Adrenal gland (tissue), 12 donors: ENCODE measurements around the gene DNAJB1. TPM values are rescaled to one million over a fixed set of nuclear protein-coding genes. Genes with fewer than 3 reads are reported as not detected.
"Not testable (repeated sequence)": the region's sequence is repeated elsewhere in the genome, so short reads cannot be mapped to it uniquely, and the experiment has no call there.

Experiments used
- DNase-seq, 7 donors: peaks; one replicate each; pipeline ENCODE4 v3.0.0-alpha.2; 2019 to 2020
- H3K27ac ChIP-seq, 5 donors: fragments of 200-600 bp; sonication (generic) in 4 of 5; 1 replicate in 3 of 5; 2 replicates in 2 of 5; pipeline versions ENCODE4 v1.5.1 to v1.8.0; 2016 to 2020; ENCODE audit warnings: mild to moderate bottlenecking in 1 of 5
- H3K27me3 ChIP-seq: fragments of 200-600 bp; 2 replicates; pipeline ENCODE4 v1.8.0; 2021
- H3K36me3 ChIP-seq, 2 donors: fragments of 200-600 bp; replicated peaks in 1 of 2; 1 replicate in 1 of 2; 2 replicates in 1 of 2; pipeline versions ENCODE4 v1.5.1 to v1.8.0; 2018 to 2022
- H3K4me1 ChIP-seq, 2 donors: fragments of 200-600 bp; replicated peaks in 1 of 2; 1 replicate in 1 of 2; 2 replicates in 1 of 2; pipeline versions ENCODE4 v1.5.1 to v1.8.0; 2018 to 2021
- H3K4me3 ChIP-seq, 4 donors: fragments of 200-600 bp; sonication (generic) in 3 of 4; one replicate each; pipeline ENCODE4 v1.5.1; 2016 to 2018
- H3K9me3 ChIP-seq, 3 donors: fragments of 200-600 bp; sonication (generic) in 1 of 3; replicated peaks in 1 of 3; 1 replicate in 2 of 3; 2 replicates in 1 of 3; pipeline versions ENCODE4 v1.5.1 to v1.8.0; 2016 to 2021
- POLR2A ChIP-seq, 2 donors: fragments of 450-650 bp; IDR thresholded peaks; one replicate each; pipeline ENCODE4 v1.6.1; 2017; ENCODE audit warnings: antibody characterized with exemption in 2 of 2, mild to moderate bottlenecking in 2 of 2, moderate library complexity in 1 of 2
- WGBS, 4 donors: extraction: QIAGEN DNeasy Blood & Tissue Kit in 2 of 4; methylation state at CpG; one replicate each; pipeline versions ENCODE4 v1.1.5 to v1.1.7; 2013 to 2017; 5-methylcytosine and 5-hydroxymethylcytosine counted together
- intact Hi-C, 2 donors: fragments of 100-400 bp; cut with DNase I; formaldehyde crosslinking; loops; one replicate each; pipeline versions ENCODE4 v1.14.1 to v1.15.0; 2022 to 2023
- polyA plus RNA-seq, 3 donors: library from polyadenylated mRNA; stranded (reverse); fragments of 200-250 nt in 2 of 3; fragments of 350-450 nt in 1 of 3; fragmentation: Illumina TruSeq in 1 of 3; extraction: RNeasy Lipid Tissue Mini Kit (QIAGEN cat#74804) in 1 of 3; gene quantifications; one replicate each; pipeline ENCODE4 v1.2.3, GENCODE V29; 2013 to 2014
- total RNA-seq, 9 donors: library from RNA; depleted of rRNA in 4 of 9; stranded (reverse); fragments of >200 nt in 4 of 9; fragments of 120-200 nt in 1 of 9; fragmentation: NEBNext Ultra II Directional in 1 of 9; extraction: Animal tissue kit (Norgen Biotek cat#: 25700) in 1 of 9; gene quantifications; one replicate each; pipeline versions ENCODE4 v1.1.0 to v1.2.4, GENCODE V29; 2013 to 2023
- TF ChIP-seq, protein P1 (sequence below), 6 experiments: fragments of 450-650 bp in 4 of 6; fragments of 200-600 bp in 2 of 6; sonication (generic) in 1 of 6; IDR thresholded peaks; 1 replicate in 5 of 6; 2 replicates in 1 of 6; pipeline versions ENCODE4 v1.5.1 to v1.8.0; 2016 to 2021; ENCODE audit warnings: antibody characterized with exemption in 6 of 6, mild to moderate bottlenecking in 2 of 6, moderate library complexity in 1 of 6
- donor health status: healthy with polysubstance abuse.
- donor health status: Bipolar disorder and iron deficiency.
- donor health status: DM: yes; HTN: yes; CAD: no.
- donor health status: DM: no; HTN: no; CAD: no.
- donor health status: DM: no; HTN: no; CAD: no.
- donor health status: DM: yes; HTN: yes; CAD: no.

DNAJB1 gene
- total and polyA plus RNA-seq, 12 donors, result 42.5 to 273 (median 123) TPM

DNA sequence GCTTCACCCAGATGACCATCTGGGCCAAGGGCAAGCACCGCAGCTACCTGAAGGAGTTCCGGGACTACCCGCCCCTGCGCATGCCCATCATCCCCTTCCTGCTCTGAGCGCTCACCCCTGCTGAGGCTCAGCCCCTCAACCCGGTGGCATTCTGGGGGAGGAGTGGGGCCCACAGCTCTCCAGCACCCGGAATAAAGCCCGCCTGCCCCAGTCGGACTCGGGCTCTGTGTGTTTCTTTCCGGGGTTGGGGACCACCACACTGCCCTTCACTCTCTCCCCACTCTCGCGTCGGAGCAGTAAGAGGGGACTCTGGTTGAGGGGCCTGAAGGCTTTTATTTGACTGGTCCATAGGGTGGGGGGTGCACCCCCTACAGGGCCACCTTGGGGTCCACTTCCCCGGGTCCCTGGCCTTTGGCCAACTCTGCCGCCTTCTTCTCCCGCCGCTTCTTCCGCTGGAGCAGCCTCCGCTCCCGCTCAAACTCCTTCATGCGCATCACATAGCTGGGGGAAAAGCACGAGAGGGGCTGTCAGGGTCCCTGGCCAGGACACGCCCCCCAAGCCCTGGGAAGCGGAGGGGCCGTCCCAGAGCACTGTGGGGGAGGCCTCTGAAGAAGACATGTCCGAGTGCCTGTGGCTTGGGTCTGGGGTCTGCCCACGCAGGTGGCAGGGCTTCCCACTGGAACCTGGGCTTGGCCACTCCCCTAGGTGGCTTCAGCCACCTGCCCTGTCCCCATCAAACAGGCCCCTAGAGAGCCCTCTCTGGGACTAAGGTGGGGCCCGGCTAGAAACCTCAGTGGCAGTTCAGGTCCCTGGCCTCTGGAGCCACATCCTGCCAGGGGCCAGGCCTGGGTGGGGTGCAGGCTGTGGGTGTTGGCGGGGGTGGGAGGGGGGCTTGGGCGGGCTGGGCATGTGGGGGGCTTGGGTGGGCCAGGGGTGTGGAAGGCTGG, 47.8 kb upstream of the DNAJB1 start:
- Histone ChIP-seq H3K4me3 (no peak overlapping the region), H3K36me3 (peaks cover 0 to 17% of the 10 kb centered on the region in 2 donors), H3K9me3 (no peaks in the 10 kb centered on the region), H3K27ac (no peak overlapping the region), H3K4me1 (peaks cover 12 to 28% of the 10 kb centered on the region in 2 donors), H3K27me3 (no peaks in the 10 kb centered on the region)
- DNase-seq, result no peak
- TF ChIP-seq POLR2A (IDR thresholded peaks at IDR 0.05), result no peak
- TF ChIP-seq, protein P1, sequence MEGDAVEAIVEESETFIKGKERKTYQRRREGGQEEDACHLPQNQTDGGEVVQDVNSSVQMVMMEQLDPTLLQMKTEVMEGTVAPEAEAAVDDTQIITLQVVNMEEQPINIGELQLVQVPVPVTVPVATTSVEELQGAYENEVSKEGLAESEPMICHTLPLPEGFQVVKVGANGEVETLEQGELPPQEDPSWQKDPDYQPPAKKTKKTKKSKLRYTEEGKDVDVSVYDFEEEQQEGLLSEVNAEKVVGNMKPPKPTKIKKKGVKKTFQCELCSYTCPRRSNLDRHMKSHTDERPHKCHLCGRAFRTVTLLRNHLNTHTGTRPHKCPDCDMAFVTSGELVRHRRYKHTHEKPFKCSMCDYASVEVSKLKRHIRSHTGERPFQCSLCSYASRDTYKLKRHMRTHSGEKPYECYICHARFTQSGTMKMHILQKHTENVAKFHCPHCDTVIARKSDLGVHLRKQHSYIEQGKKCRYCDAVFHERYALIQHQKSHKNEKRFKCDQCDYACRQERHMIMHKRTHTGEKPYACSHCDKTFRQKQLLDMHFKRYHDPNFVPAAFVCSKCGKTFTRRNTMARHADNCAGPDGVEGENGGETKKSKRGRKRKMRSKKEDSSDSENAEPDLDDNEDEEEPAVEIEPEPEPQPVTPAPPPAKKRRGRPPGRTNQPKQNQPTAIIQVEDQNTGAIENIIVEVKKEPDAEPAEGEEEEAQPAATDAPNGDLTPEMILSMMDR (IDR thresholded peaks at IDR 0.05), result no peak
- intact Hi-C loops, result loop anchor here in 1 of 2 donors (10.0 kb wide), 1 partner anchor 119 kb away; no protein-coding TSS in a partner anchor
- WGBS, 4 donors, result 86 to 91% (median 87%) methylated on average over 16 to 28 of the region's 31 CpGs

DNA sequence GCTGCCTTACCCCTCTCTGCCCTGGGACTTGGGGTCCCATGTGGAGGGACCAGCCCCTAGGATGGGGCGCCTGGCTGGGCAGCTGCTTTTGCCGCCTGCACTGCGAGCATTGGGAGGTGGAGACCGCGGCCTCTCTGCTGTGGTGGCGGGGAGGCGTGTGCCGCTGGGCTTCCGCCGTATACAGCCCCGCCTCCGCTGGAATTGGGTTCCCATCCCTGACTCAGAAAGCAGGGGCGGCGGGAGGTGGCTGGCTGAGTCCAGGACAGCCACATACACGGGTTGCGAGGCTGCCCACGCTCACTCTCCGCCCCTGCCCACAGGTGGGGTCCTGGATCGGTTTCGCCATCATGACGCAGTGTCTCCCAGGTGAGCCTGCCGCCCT, 47.1 kb upstream of the DNAJB1 start:
- peaks cover 14 to 28% of the 10 kb centered on the region in 2 donors for H3K4me1 ChIP-seq
- 87 to 100% (median 96%) methylated on average over 4 to 22 of the region's 22 CpGs for WGBS, 4 donors
- no peak overlapping the region for H3K27ac ChIP-seq
- no peak for TF ChIP-seq POLR2A (IDR thresholded peaks at IDR 0.05)
- TF ChIP-seq, protein P1 (IDR thresholded peaks at IDR 0.05), result no peak
- no peaks in the 10 kb centered on the region for H3K9me3 ChIP-seq
- no peak overlapping the region for H3K4me3 ChIP-seq
- H3K36me3 ChIP-seq, result peaks cover 0 to 17% of the 10 kb centered on the region in 2 donors
- intact Hi-C loops, result loop anchor here in 1 of 2 donors (10.0 kb wide), 1 partner anchor 120 kb away; no protein-coding TSS in a partner anchor
- no peaks in the 10 kb centered on the region for H3K27me3 ChIP-seq
- no peak for DNase-seq

DNA sequence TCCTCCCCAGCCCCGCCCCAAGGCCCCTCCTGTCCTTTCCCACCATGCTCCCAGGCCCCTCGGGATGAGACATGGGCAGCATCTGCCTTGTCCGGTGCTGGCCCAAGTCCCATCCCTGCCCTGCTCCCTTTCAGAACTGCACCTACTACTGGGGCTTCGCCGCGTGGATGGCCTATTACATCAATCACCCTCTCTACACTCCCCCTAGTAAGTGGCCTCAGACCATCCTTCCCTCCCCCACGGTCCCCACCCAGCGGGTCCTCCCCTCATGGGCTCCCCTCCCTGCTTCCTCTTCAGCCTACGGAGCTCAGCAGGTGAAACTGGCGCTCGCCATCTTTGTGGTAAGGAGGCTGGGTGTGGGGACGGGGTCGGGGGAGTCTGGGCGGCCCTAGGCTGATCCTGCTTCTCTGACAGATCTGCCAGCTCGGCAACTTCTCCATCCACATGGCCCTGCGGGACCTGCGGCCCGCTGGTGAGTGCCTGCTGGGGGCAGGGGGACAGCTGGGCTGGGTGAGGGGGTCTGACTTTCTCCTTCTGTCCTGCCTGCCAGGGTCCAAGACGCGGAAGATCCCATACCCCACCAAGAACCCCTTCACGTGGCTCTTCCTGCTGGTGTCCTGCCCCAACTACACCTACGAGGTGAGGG, 46.6 kb upstream of the DNAJB1 start:
- Histone ChIP-seq H3K4me1 (peaks cover 19 to 30% of the 10 kb centered on the region in 2 donors), H3K27ac (peak overlapping the region in 1 of 5 donors; percentile 16), H3K36me3 (peaks cover 0 to 17% of the 10 kb centered on the region in 2 donors)
- DNase-seq, H3K27me3 ChIP-seq, H3K4me3 ChIP-seq, H3K9me3 ChIP-seq: not testable (repeated sequence)
- intact Hi-C loops, result loop anchor here in 1 of 2 donors (10.0 kb wide), 1 partner anchor 120 kb away; no protein-coding TSS in a partner anchor
- 74 to 82% (median 78%) methylated on average over 10 to 22 of the region's 22 CpGs for WGBS, 4 donors

DNA sequence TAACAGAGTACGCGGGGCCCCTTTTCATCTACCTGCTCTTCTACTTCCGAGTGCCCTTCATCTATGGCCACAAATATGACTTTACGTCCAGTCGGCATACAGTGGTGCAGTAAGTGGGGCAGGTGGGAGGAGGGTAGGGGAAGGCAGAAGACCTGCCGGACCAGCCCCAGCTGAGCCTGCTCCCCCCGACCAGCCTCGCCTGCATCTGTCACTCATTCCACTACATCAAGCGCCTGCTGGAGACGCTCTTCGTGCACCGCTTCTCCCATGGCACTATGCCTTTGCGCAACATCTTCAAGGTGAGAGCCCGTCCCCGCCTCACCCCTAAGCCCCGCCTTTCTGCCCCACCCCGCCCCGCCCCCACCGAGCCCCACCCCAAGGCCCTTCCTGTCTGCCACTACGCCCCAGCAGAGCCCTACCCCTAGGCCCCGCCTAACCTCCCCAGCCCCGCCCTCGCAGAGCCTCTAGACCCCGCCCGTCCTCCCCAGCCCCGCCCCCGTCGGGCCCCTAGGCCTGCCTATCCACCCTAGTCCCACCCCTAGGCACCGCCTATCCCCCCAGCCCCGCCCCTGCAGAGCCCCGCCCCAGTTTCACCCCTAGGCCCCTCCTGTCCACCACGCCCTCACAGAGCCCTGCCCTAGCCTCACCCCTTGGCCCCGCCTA, 45.9 kb upstream of the DNAJB1 start:
- peak in 2 of 7 donors; percentile 48 to 60 for DNase-seq
- peaks cover 20 to 30% of the 10 kb centered on the region in 2 donors for H3K4me1 ChIP-seq
- peak overlapping the region in 1 of 5 donors; percentile 16 for H3K27ac ChIP-seq
- WGBS, 4 donors, result 69 to 92% (median 76%) methylated on average over 16 to 33 of the region's 33 CpGs
- no peaks in the 10 kb centered on the region for H3K27me3 ChIP-seq
- H3K9me3 ChIP-seq, result no peaks in the 10 kb centered on the region
- TF ChIP-seq, protein P1 (IDR thresholded peaks at IDR 0.05), result no peak
- TF ChIP-seq POLR2A (IDR thresholded peaks at IDR 0.05), result no peak
- intact Hi-C loops, result loop anchor here in 1 of 2 donors (10.0 kb wide), 1 partner anchor 121 kb away; no protein-coding TSS in a partner anchor
- H3K36me3 ChIP-seq, result peaks cover 0 to 17% of the 10 kb centered on the region in 2 donors
- H3K4me3 ChIP-seq, result no peak overlapping the region
